CD4-positive, alpha-beta T cell treated with Interleukin-4 for 1 hour (primary cell): ENCODE data around the gene ATG101.
A peak's percentile ranks its signal among the peaks of the same experiment; 100 is the strongest.
"Not testable (repeated sequence)": the region's sequence is repeated elsewhere in the genome, so short reads cannot be mapped to it uniquely, and the experiment has no call there.

Experiments used
- DNase-seq, 2 donors: peaks; one replicate each; pipeline ENCODE4 v3.0.0-alpha.2; 2020 to 2022

Gene ATG101

GRCh38 chr12:52116222-52117125 lies 46.7 kb downstream of the ATG101 start:
- DNase-seq: peak; percentile 71

- DNase-seq: not testable (repeated sequence)
These were observed 48.2 kb downstream of the ATG101 start for GRCh38 chr12:52117806-52118475.

DNA sequence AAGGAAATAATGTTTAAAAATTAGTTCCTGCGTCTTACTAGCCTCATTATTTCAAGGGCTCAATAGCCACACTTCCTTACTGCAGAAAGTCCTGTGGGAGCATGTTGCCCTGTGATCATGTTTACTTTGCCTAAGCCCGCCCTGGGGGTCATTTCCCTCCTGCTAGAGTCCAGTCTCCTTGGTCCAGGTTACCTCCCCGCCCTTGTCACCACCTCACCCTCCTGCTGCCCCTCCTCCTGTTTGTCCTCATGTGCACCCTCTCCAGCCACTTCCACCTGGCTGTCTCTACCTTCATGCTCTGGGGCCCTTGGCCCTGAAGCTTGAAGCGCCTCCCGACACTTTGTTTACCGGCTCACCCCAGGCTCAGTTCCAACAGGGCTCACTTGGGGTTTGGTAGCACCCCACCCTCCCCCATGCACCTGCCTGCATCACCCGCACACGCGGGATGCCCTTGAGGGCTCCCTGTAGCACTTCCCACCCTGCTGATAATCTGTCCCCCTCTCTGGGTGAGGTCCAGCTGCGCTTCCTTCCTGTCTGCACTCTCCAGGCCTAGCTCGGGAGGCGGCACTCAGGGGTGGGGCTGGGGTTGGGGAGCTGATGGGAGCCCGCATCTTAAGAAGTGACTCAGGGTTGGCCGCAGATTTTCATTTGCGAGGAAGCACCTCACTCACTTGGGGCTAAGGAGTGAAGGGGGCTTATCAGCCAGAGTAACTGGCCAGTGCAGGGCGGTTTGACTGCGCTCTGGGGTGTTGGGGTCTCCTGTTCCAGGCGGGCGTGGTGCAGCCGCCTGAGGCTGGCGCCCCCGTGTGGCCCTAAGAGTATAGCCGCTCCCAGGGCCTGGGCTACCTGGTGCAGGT lies 49.8 kb downstream of the ATG101 start:
- DNase-seq: peak; percentile 32 to 38

DNA sequence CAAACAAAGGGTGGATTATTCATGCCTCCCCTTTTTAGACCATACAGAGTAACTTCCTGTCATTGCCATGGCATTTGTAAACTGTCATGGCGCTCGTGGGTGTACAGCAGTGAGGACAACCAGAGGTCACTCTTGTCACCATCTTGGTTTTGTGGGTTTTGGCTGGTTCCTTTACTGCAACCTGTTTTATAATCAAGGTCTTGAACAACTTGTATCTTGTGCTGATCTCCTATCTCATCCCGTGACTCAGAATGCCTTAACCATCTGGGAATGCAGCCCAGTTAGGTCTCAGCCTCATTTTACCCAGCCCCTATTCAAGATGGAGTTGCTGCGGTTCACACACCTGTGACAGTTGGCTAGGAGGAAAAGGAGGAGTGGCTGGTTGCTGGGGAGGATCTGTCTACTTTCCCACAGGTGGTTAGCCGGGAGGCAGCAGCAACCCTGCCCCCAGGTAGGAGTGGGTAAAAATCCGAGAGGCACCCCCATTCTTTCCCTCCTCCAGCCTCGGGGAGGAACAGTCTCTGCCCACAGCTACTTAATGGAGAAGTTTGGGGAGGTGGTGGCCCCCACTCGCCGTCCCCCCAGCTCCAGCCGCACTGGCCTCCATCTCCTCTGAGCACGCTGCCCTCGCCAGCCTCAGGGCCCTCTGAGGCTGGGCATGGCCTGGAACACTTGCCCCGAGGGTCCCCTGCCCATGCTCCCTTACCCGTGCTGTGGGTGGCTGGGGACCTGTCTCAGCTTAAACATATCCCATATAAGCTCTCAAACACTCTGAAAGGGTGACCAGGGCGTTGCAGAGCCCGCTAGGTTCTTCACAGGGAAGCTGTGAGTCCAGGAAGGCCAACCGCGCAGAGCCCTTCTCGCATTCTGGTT lies 51.4 kb downstream of the ATG101 start:
- DNase-seq: no peak

DNA sequence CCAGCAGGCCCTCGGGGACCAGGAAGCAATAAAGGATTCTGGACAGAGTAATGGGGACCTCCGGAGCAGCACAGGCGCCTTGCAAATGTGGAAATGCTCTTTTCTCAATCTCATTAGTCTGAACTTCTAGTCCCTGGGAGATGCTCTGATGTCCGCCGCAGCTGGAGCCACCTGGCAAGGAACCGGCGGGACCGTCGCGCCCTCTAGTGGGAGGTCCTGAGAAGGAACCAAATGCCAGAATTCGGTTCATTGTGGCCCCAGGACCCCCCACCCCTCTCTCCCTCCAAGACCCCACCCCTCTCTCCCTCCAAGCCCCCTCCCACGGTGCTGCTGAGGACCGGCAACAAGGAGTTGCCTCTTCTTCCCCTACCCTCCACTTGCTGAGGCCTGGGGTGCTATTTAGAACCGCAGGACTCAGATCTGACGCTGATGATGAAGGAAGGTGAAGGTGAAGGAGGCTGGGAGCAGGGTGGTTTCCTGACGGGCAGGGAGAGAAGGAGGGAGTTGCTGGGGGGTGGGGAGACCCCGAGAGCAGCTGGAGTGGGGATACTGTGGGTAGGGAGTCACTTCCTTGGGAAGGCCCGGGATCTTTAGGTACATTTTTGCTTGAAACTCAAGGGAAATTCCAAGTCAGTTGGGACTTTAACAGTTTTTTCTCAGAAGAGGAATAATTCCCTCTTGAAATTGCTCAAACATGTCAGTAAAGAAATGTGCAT lies 52.2 kb downstream of the ATG101 start:
- DNase-seq: peak; percentile 56 to 62

GRCh38 chr12:52122540-52122871 lies 52.7 kb downstream of the ATG101 start:
- no peak for DNase-seq

DNA sequence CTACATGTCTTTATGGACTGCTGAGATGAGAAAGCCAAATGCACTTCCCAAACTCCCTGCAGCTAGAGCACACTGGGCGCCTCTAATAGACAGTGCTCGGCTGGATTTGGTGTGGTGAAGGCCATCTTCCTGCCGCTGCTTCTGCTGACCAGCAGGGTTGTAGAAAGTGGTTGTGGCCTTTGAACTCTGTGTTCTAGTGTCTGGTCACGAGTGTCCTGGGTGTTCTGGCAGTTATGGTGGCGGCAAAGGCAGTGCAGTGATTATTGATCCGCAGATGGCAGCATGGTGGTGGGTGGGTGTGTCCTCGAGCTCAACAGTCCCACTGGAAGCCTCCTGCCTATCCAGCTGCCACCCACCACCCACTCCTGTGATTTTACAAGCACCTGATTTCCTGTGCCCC lies 53.1 kb downstream of the ATG101 start:
- DNase-seq: no peak

- DNase-seq: no peak
These were observed 53.9 kb downstream of the ATG101 start for GRCh38 chr12:52123487-52124186.

DNA sequence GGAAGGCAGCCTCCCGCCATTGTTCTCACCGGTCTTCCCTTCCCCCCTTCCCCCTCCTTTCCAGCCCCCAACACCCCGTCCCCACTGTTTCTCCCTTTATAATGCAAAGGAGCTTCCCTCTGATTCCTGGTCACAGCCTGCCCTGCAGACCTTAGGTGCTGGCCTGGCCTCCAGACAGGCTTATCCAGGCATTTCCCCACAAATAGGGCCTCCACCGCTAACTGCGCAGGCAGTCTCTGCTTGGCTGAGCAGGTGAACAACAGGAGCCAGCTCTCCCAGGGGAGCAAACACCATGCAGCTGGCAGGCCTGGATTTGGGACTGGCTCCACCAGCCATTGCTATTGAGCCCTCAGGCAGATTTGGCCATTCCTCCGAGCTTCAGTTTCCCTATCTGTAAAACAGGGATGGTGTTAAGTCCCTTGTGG lies 55.7 kb downstream of the ATG101 start:
- DNase-seq: no peak

- no peak for DNase-seq
These were observed 56.3 kb downstream of the ATG101 start for GRCh38 chr12:52126050-52126604.
